GM18499 (cell line): ENCODE results near the gene THRB.
"Not testable (repeated sequence)": the region's sequence is repeated elsewhere in the genome, so short reads cannot be mapped to it uniquely, and the experiment has no call there.

ENCODE experiments used
- ATAC-seq: cut with Tn5 transposase; IDR thresholded peaks from one replicate; pipeline ENCODE4 v1.9.1; 2021; ENCODE audit warnings: moderate number of reproducible peaks; ENCODE audit not compliant: insufficient read depth, unreplicated experiment

The THRB gene

GRCh38 chr3:24413662-24414061 is 81.0 kb downstream of the THRB start:
- ATAC-seq: not testable (repeated sequence)

GRCh38 chr3:24410860-24411259 is 83.8 kb downstream of the THRB start:
- ATAC-seq: no peak

- no peak for ATAC-seq
Measured at GRCh38 chr3:24407980-24408680, 86.5 kb downstream of the THRB start.

- no peak for ATAC-seq
Measured at GRCh38 chr3:24406900-24407299, 87.8 kb downstream of the THRB start.

- ATAC-seq: no peak
Measured at GRCh38 chr3:24405057-24405456, 89.6 kb downstream of the THRB start.

GRCh38 chr3:24401811-24402185 is 92.9 kb downstream of the THRB start:
- no peak for ATAC-seq

GRCh38 chr3:24401090-24401810 is 93.4 kb downstream of the THRB start:
- no peak for ATAC-seq

- no peak for ATAC-seq
Measured at GRCh38 chr3:24400450-24400849, 94.2 kb downstream of the THRB start.

- no peak for ATAC-seq
Measured at GRCh38 chr3:24400015-24400414, 94.6 kb downstream of the THRB start.

GRCh38 chr3:24399614-24400013 is 95.0 kb downstream of the THRB start:
- no peak for ATAC-seq

- ATAC-seq: not testable (repeated sequence)
Measured at GRCh38 chr3:24398712-24399111, 95.9 kb downstream of the THRB start.

- no peak for ATAC-seq
Measured at GRCh38 chr3:24396338-24396737, 98.3 kb downstream of the THRB start.

- ATAC-seq: no peak
Measured at GRCh38 chr3:24394754-24395153, 99.9 kb downstream of the THRB start.

GRCh38 chr3:24393316-24393715 is 101.3 kb downstream of the THRB start:
- ATAC-seq: no peak

- no peak for ATAC-seq
Measured at GRCh38 chr3:24390169-24391130, 104.2 kb downstream of the THRB start.

- ATAC-seq: no peak
Measured at GRCh38 chr3:24389108-24390090, 105.3 kb downstream of the THRB start.

GRCh38 chr3:24388611-24389010 is 106.0 kb downstream of the THRB start:
- ATAC-seq: no peak

GRCh38 chr3:24388159-24388558 is 106.5 kb downstream of the THRB start:
- no peak for ATAC-seq

GRCh38 chr3:24387493-24387892 is 107.2 kb downstream of the THRB start:
- ATAC-seq: no peak

GRCh38 chr3:24387000-24387399 is 107.7 kb downstream of the THRB start:
- no peak for ATAC-seq
